NB4 (cell line): ENCODE data around the gene MICAL3.

Source experiments
- DNase-seq: peaks from one replicate; pipeline ENCODE4 v3.0.0; 2010; ENCODE audit warnings: low read depth
- H3K4me3 ChIP-seq: one replicate; pipeline ENCODE4 v1.5.1; 2011; ENCODE audit warnings: mild to moderate bottlenecking, low read depth, low read length, moderate library complexity
- CTCF ChIP-seq: IDR thresholded peaks from one replicate; pipeline ENCODE4 v1.5.1; 2012; ENCODE audit warnings: low read depth, low read length
- MAX ChIP-seq: IDR thresholded peaks from 2 replicates; pipeline ENCODE4 v1.6.1; 2011; ENCODE audit warnings: low read depth, low read length
- MYC ChIP-seq: IDR thresholded peaks from 2 replicates; pipeline ENCODE4 v1.6.1; 2011; ENCODE audit warnings: low read depth, low read length
- POLR2A ChIP-seq: IDR thresholded peaks from 2 replicates; pipeline ENCODE4 v1.6.1; 2011; ENCODE audit warnings: mild to moderate bottlenecking; ENCODE audit not compliant: insufficient read length; ENCODE audit errors: extremely low read depth

Gene MICAL3

GRCh38 chr22:17817079-17817478, 207.3 kb downstream of the MICAL3 start:
- no peak for DNase-seq
- TF ChIP-seq CTCF = no peak
- no peak for TF ChIP-seq MYC
- TF ChIP-seq POLR2A = no peak
- TF ChIP-seq MAX = no peak
- no peak overlapping the region for H3K4me3 ChIP-seq

- DNase-seq = no peak
- no peak overlapping the region for H3K4me3 ChIP-seq
- TF ChIP-seq POLR2A (no peak), MYC (no peak), MAX (no peak), CTCF (no peak)
These were observed 207.7 kb downstream of the MICAL3 start for GRCh38 chr22:17816649-17817048.

- no peak overlapping the region for H3K4me3 ChIP-seq
- no peak for TF ChIP-seq MAX
- no peak for TF ChIP-seq CTCF
- TF ChIP-seq MYC = no peak
- TF ChIP-seq POLR2A = no peak
- no peak for DNase-seq
These were observed 208.6 kb downstream of the MICAL3 start for GRCh38 chr22:17815703-17816254.

- DNase-seq = no peak
- no peak overlapping the region for H3K4me3 ChIP-seq
- TF ChIP-seq MAX (no peak), MYC (no peak), POLR2A (no peak), CTCF (no peak)
These were observed 209.5 kb downstream of the MICAL3 start for GRCh38 chr22:17814830-17815229.

GRCh38 chr22:17814084-17814483, 210.3 kb downstream of the MICAL3 start:
- DNase-seq = no peak
- no peak for TF ChIP-seq MYC
- TF ChIP-seq POLR2A = no peak
- no peak for TF ChIP-seq MAX
- TF ChIP-seq CTCF = no peak
- H3K4me3 ChIP-seq = no peak overlapping the region

GRCh38 chr22:17811119-17811518, 213.2 kb downstream of the MICAL3 start:
- TF ChIP-seq MYC (no peak), CTCF (no peak), POLR2A (no peak), MAX (no peak)
- no peak overlapping the region for H3K4me3 ChIP-seq

More at GRCh38 chr22:17811119-17811518, 213.2 kb downstream of the MICAL3 start:
- DNase-seq = no peak
